ENCODE data around the gene PDE4A.
"Not testable (repeated sequence)": the region's sequence is repeated elsewhere in the genome, so short reads cannot be mapped to it uniquely, and the experiment has no call there.

PDE4A gene

DNA sequence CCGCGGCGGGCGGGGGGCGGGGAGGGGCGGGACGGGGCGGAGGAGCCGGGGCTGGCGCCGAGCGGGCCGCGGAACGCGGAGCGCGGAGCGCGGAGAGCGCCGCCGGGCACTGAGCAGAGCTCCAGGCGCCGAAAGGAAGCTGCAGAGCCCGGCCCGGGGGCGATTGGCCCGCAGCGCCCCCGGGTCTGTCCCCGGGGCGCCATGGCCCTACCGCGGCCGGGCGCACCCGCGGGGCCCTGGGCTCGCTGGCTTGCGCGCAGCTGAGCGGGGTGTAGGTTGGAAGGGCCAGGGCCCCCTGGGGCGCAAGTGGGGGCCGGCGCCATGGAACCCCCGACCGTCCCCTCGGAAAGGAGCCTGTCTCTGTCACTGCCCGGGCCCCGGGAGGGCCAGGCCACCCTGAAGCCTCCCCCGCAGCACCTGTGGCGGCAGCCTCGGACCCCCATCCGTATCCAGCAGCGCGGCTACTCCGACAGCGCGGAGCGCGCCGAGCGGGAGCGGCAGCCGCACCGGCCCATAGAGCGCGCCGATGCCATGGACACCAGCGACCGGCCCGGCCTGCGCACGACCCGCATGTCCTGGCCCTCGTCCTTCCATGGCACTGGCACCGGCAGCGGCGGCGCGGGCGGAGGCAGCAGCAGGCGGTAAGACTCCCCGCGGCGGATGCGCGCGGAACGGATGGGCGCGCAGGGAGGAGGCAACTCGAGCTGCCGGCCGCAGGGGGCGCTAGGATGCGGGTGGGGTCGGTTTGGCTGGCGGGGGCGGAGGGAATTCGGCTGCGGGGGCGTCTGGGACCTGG lies at the start of gene PDE4A:
Gene PDE4A, plus strand, starts transcription at position 95 of the 796 bp plus-strand sequence. Its CDS starts 227 bp downstream, at position 322.
- DNase-seq, result no peak

DNA sequence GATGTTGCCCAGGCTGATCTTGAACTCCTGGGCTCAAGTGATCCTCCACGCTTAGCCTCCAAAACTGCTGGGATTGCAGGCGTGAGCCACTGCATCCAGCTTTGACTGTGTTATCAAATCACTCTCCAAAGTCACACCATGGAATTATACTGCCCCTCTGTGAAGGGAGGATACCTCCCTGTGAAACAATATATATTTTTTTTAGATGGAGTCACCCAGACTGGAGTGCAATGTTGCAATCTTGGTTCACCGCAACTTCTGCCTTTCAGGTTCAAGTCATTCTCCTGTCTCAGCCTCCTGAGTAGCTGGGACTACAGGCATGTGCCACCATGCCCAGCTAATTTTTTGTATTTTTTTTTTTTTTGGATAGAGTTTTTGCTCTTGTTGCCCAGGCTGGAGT lies 47.6 kb upstream of the PDE4A start:
- DNase-seq, result no peak

DNA sequence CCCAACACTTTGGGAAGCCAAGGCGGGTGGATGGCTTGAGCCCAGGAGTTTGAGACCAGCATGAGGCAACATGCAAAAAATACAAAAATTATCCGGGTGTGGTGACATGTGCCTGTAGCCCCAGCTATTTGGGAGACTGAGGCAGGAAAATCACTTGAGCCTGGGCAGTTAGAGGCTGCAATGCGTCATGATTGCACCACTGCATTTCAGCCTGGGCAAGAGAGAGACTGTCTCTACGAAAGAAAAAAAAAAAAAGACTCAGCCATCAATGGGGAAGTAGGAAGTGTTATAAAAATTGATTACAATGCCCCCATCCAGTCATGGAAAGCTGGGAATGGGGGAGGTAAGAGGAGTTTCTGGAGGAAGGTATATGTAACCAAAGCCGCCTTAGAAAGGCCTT lies 45.4 kb upstream of the PDE4A start:
- no peak for DNase-seq

DNA sequence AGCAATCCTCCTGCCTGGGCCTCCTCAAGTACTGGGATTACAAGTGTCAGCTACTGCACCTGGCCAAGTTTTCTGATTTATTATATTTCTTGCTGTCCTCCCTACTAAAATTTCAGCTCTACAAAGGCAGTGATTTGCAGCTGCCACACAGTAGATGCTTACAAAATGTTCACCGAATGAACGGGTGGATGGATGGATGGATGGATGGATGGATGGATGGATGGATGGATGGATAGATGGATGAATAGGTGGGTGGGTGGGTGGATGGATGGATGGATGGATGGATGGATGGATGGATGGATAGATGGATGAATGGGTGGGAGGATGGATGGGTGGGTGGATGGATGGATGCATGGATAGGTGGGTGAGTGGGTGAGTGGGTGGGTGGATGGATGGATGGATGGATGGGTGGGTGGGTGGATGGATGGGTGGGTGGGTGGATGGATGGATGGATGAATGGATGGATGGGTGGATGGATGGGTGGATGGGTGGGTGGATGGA lies 43.1 kb upstream of the PDE4A start:
- not testable (repeated sequence) for DNase-seq

DNA sequence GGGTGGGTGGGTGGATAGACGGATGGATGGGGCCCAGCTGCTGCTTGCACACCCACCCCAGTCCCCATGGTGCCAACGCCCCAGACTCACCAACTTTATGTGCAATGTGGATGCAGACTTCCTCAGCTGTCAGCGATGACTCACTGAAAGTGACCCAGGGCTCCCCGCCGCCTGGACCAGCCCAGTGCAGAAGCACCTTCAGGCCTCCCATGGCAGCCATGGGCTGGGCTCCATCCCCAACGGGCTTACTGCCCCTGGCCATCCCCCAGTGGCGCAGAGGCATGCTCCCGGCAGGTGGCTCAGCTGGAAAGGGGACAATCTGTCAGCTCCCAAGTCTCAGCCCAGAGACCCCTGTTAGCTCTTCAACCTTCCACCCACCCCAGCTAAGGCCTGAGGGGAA lies 42.2 kb upstream of the PDE4A start:
- DNase-seq, result no peak

DNA sequence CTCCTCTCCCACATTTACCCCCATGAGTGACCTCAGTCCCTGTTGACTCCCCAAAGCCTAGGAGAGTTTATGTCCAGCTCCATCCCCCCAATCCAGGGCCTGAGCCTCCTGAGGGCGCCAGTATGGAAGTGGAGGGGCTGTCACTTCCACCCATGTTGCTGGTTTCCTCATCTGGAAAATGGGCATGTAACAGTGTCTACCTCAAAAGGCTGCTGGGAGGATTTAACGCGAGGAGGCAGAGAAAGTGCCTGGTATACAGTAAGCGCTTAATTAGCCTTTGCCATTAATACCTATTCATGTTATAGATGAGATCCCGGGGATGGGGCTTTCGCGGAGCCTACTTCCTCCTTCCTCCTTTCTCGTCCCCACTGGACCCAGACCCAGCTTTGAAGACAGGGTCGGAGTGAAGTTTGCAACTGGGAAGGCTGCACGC lies 40.4 kb upstream of the PDE4A start:
- no peak for DNase-seq

DNA sequence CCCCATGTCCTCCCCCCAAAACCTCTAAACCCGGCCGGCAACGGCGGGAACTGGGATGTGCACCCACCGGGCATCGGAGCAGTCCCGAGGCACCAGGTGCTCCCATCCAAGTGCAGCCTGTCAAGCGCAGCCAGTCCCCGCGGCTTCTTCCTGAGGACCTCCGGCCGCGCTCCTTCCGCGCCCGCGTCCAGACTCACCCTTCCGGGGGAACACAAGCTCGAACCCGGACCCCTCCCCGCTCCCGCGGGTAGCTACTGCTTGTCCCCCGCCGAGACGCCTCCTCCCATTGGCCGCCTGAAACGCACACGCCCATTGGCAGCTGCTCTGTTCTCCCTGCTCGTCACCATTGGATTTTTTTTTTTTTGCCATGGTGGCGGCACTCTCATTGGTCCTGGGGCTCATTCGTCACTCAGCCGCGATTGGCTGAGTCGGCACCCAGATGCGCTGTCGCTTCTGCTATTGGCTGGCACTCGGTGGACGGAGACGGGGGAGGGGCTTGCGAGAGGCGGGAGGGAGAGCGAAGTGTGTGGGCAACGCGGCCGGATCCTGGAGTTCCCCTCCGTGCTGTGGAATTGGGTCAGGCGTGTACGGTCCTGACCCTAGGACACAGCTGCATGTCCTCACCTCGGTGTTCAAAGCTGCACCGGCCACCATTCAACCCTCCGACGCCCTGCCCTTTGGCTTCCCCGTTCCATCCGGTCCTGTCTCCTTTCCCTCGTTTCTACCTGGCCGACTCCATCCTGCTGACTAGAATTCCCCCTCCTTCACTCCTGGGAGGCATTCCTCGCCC lies 39.8 kb upstream of the PDE4A start, which contains the start of gene TYK2:
Gene TYK2, minus strand, starts transcription at position 260 of the 790 bp plus-strand sequence. CDS start 2,166 bp downstream, outside the sequence.
- peak; percentile 99 for DNase-seq

- DNase-seq, result not testable (repeated sequence)
These were observed 37.2 kb upstream of the PDE4A start for GRCh38 chr19:10383223-10383499.

- no peak for DNase-seq
These were observed 35.8 kb upstream of the PDE4A start for GRCh38 chr19:10384580-10384979.

DNA sequence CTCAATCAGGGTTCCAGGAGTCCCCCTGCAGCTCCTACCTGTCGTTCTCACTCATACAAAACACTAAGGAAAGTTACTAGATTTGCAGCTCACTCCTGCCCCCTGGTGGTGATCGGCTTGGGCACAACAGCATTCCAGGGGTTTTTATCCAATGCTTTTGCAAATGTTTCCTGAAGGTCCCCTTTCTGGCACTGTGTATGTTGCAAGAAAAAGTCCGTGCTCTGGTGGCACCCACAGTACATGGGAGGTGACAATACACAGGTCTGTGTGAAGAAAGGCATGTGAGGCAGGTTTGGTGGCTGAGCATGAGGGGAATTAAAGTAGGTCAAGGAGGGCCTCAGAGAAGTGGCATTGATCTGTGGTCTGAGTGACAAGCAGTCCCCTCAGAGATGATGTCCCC lies 31.4 kb upstream of the PDE4A start:
- DNase-seq, result peak; percentile 75

GRCh38 chr19:10389863-10390262 lies 30.5 kb upstream of the PDE4A start:
- no peak for DNase-seq

DNA sequence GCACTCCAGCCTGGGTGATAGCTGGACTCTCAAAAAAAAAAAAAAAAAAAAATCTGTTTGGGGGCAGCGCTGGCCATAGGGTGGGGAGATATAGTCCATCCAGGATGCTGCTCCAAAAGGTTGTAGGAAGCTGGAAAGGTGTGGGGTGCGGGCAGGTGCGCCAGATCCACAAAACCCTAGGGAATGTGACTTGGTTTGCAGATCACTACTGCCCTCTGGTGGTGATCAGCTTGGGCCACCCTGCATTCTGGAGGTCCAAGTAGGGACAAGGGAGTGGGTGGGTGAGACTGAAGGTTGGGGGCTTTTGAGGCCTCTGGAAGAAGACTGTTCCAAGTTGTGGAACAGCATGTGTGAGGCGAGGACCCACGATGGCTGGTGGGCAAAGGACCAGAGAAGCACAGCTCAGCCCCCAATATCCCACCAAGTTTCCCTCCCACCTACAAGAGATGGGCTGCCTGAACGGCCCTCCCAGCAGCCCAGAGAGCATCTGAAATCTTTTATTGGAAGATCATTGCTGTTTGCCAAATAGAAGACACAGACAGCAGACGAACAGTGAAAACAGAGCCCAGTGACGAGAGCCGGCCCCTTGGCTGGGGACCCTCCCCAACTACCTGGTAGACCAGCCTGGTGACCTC lies 29.6 kb upstream of the PDE4A start:
- DNase-seq, result peak; percentile 31

GRCh38 chr19:10392120-10392519 lies 28.2 kb upstream of the PDE4A start:
- DNase-seq, result no peak

GRCh38 chr19:10393137-10393536 lies 27.2 kb upstream of the PDE4A start:
- no peak for DNase-seq

GRCh38 chr19:10395003-10395402 lies 25.3 kb upstream of the PDE4A start:
- no peak for DNase-seq

- no peak for DNase-seq
These were observed 24.9 kb upstream of the PDE4A start for GRCh38 chr19:10395436-10395835.

DNA sequence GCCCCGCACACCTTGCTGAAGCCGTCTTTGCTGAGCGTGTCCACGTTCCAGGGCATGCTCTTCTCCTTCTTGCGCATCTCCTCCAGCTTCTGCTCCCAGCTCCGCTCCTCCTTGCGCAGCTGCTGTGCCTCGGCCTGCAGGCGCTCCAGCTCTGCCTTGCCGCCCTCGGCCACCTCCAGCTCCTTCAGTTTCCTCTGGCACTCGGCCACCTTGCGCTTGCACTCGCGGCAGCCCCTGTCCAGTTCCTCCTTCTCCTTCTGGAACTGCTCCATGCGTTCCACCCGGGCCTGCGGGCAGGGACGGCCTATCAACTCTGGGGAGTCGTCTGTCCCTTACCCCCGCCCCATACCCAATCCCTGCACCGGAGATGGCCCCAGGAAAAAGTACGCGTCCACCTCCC lies 24.4 kb upstream of the PDE4A start:
- no peak for DNase-seq

GRCh38 chr19:10398819-10399218 lies 21.5 kb upstream of the PDE4A start:
- no peak for DNase-seq

GRCh38 chr19:10399340-10399739 lies 21.0 kb upstream of the PDE4A start:
- not testable (repeated sequence) for DNase-seq

DNA sequence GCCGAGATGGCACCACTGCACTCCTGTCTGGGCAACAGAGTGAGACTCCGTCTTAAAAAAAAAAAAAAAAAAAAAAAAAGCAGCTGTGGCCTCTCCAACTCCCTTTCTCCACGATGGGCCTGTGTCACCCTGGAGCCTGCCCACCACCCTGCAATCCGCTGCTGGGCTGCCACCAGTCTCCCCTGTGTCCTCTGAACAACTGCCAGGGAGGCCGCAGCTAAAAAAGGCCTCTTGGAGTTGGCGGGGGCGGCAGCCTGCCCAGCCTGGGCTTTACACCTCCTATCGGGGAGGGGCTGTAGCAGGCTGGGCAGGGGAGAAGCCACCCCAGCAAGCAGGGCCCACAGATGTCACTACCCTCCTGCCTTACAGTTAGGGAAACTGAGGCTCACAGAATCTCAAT lies 20.5 kb upstream of the PDE4A start:
- no peak for DNase-seq

GRCh38 chr19:10402441-10403038 lies 17.8 kb upstream of the PDE4A start:
- DNase-seq, result no peak

- peak; percentile 93 for DNase-seq
These were observed 17.0 kb upstream of the PDE4A start, which contains the start of gene CDC37 for GRCh38 chr19:10403137-10404021. Gene CDC37, minus strand, starts transcription at chr19:10403542. Its CDS starts 63 bp downstream, at chr19:10403479.
